Smooth muscle cell (in vitro differentiated cells): ENCODE results near the gene KNDC1. TPM values are rescaled to one million over a fixed set of nuclear protein-coding genes. Genes with fewer than 3 reads are reported as not detected.

Source experiments
- DNase-seq: peaks from one replicate; lab custom pipeline; 2025; ENCODE audit not compliant: unreplicated experiment; lab: John Stamatoyannopoulos, UW
- H2AFZ ChIP-seq: fragments of 200-600 bp; sonication (generic); 2 replicates; pipeline ENCODE4 v1.6.0; 2016; ENCODE audit warnings: antibody characterized with exemption, low read depth, mild to moderate bottlenecking
- H3F3A ChIP-seq: fragments of 200-600 bp; sonication (generic); 2 replicates; pipeline ENCODE4 v1.6.0; 2017; ENCODE audit warnings: antibody characterized with exemption, low read depth
- H3K27ac ChIP-seq: fragments of 200-600 bp; sonication (generic); 2 replicates; pipeline ENCODE4 v1.5.1; 2016; ENCODE audit warnings: low read depth, mild to moderate bottlenecking
- H3K27me3 ChIP-seq: fragments of 200-600 bp; sonication (generic); 2 replicates; pipeline ENCODE4 v1.6.1; 2016; ENCODE audit warnings: low read depth, mild to moderate bottlenecking
- H3K36me3 ChIP-seq: fragments of 200-600 bp; sonication (generic); 2 replicates; pipeline ENCODE4 v1.5.1; 2016; ENCODE audit warnings: low read depth
- H3K4me1 ChIP-seq: fragments of 200-600 bp; sonication (generic); 2 replicates; pipeline ENCODE4 v1.5.1; 2016; ENCODE audit warnings: low read depth
- H3K4me2 ChIP-seq: fragments of 200-600 bp; sonication (generic); 2 replicates; pipeline ENCODE4 v1.6.0; 2016; ENCODE audit warnings: mild to moderate bottlenecking
- H3K4me3 ChIP-seq: fragments of 200-600 bp; sonication (generic); 2 replicates; pipeline ENCODE4 v1.5.1; 2016; ENCODE audit warnings: mild to moderate bottlenecking
- H3K79me2 ChIP-seq: fragments of 200-600 bp; sonication (generic); 2 replicates; pipeline ENCODE4 v1.6.0; 2016; ENCODE audit warnings: low read depth, mild to moderate bottlenecking
- H3K9ac ChIP-seq: fragments of 200-600 bp; sonication (generic); 2 replicates; pipeline ENCODE4 v1.6.0; 2016; ENCODE audit warnings: low read depth
- H3K9me3 ChIP-seq: fragments of 200-600 bp; sonication (generic); replicated peaks from 2 replicates; pipeline ENCODE4 v1.5.1; 2016; ENCODE audit warnings: low read depth
- H4K20me1 ChIP-seq: fragments of 200-600 bp; sonication (generic); 2 replicates; pipeline ENCODE4 v1.6.0; 2016; ENCODE audit warnings: low read depth
- CTCF ChIP-seq: fragments of 200-600 bp; sonication (generic); IDR thresholded peaks from 2 replicates; pipeline ENCODE4 v1.5.1; 2017; ENCODE audit warnings: borderline replicate concordance, mild to moderate bottlenecking, antibody characterized with exemption; ENCODE audit not compliant: insufficient read depth, poor library complexity, severe bottlenecking
- WGBS: methylation state at CpG from one replicate; pipeline ENCODE4 v1.1.7; 2016; ENCODE audit warnings: low lambda C conversion rate; 5-methylcytosine and 5-hydroxymethylcytosine counted together
- polyA plus RNA-seq: library from polyadenylated mRNA; unstranded; fragments of >200 nt; fragmentation: Nextera tagmentation; extraction: Ambion mirVana; gene quantifications from 2 replicates; pipeline ENCODE4 v1.2.1, GENCODE V29; 2016
- total RNA-seq: library from RNA; depleted of rRNA; stranded (reverse); fragments of >200 nt; gene quantifications from 2 replicates; pipeline ENCODE4 v1.2.3, GENCODE V29; 2014

The KNDC1 gene
- total and polyA plus RNA-seq, 2 experiments from 2014 or later, result 2.3 to 3.1 TPM

GRCh38 chr10:133254421-133255120 lies 94.6 kb downstream of the KNDC1 start:
- TF ChIP-seq CTCF, result no peak
- H3K9me3 ChIP-seq, result no peaks in the 10 kb centered on the region
- no peak overlapping the region for H3K27ac ChIP-seq
- H3F3A ChIP-seq, result no peaks in the 10 kb centered on the region
- no peaks in the 10 kb centered on the region for H4K20me1 ChIP-seq
- H3K9ac ChIP-seq, result no peak overlapping the region
- no peaks in the 10 kb centered on the region for H3K79me2 ChIP-seq
- H2AFZ ChIP-seq, result no peak overlapping the region
- H3K4me2 ChIP-seq, result no peak overlapping the region
- H3K4me1 ChIP-seq, result peaks cover 14% of the 10 kb centered on the region
- H3K4me3 ChIP-seq, result no peak overlapping the region
- no peak for DNase-seq
- no peaks in the 10 kb centered on the region for H3K36me3 ChIP-seq
- H3K27me3 ChIP-seq, result no peaks in the 10 kb centered on the region
- 55% methylated on average over 13 of the region's 13 CpGs for WGBS

GRCh38 chr10:133255323-133255722 lies 95.3 kb downstream of the KNDC1 start:
- peaks cover 14% of the 10 kb centered on the region for H3K4me1 ChIP-seq
- H3K4me3 ChIP-seq, result no peak overlapping the region
- H3K4me2 ChIP-seq, result no peak overlapping the region
- H3K27me3 ChIP-seq, result no peaks in the 10 kb centered on the region
- no peak for DNase-seq
- no peaks in the 10 kb centered on the region for H3K79me2 ChIP-seq
- TF ChIP-seq CTCF, result no peak
- 98% methylated on average over 15 of the region's 15 CpGs for WGBS
- no peaks in the 10 kb centered on the region for H4K20me1 ChIP-seq
- no peak overlapping the region for H2AFZ ChIP-seq
- H3K27ac ChIP-seq, result no peak overlapping the region
- no peaks in the 10 kb centered on the region for H3F3A ChIP-seq
- no peaks in the 10 kb centered on the region for H3K9me3 ChIP-seq
- H3K36me3 ChIP-seq, result no peaks in the 10 kb centered on the region
- no peak overlapping the region for H3K9ac ChIP-seq

GRCh38 chr10:133257489-133258065 lies 97.6 kb downstream of the KNDC1 start:
- peak overlapping the region; percentile 27 for H3K4me3 ChIP-seq
- WGBS, result 11% methylated on average over 27 of the region's 27 CpGs
- H3K4me2 ChIP-seq, result peak overlapping the region; percentile 78
- no peak overlapping the region for H3K27ac ChIP-seq
- no peaks in the 10 kb centered on the region for H3K9me3 ChIP-seq
- peaks cover 22% of the 10 kb centered on the region for H3K4me1 ChIP-seq
- no peaks in the 10 kb centered on the region for H3F3A ChIP-seq
- no peaks in the 10 kb centered on the region for H3K36me3 ChIP-seq
- H4K20me1 ChIP-seq, result no peaks in the 10 kb centered on the region
- peak; percentile 8 for TF ChIP-seq CTCF
- no peak overlapping the region for H3K9ac ChIP-seq
- DNase-seq, result no peak
- H3K79me2 ChIP-seq, result no peaks in the 10 kb centered on the region
- no peak overlapping the region for H2AFZ ChIP-seq
- no peaks in the 10 kb centered on the region for H3K27me3 ChIP-seq
